Activated naive CD4-positive, alpha-beta T cell treated with anti-CD3 and anti-CD28 coated beads, Interleukin-2, amount 10 ng/mL, durations not matched to agents 7 days and 5 days (primary cell): Measurements from ENCODE around the gene SERPINA4.
"Not testable (repeated sequence)": the region's sequence is repeated elsewhere in the genome, so short reads cannot be mapped to it uniquely, and the experiment has no call there.

Experiments
- CTCF ChIA-PET: fragments of 350-600 bp; sonication (Branson Sonifier 250); formaldehyde crosslinking; loops from one replicate; lab custom pipeline; 2021; ENCODE audit warnings: antibody characterized with exemption; lab: Charles Lee
- DNase-seq: peaks from one replicate; pipeline ENCODE4 v3.0.0-alpha.2; 2020
- H3K27ac Mint-ChIP-seq: one replicate; pipeline ENCODE4 v1.8.0; 2021; ENCODE audit warnings: mild to moderate bottlenecking, moderate library complexity, mixed read lengths
- H3K27me3 Mint-ChIP-seq: one replicate; pipeline ENCODE4 v1.8.0; 2021; ENCODE audit warnings: mild to moderate bottlenecking, mixed read lengths
- H3K36me3 Mint-ChIP-seq: one replicate; pipeline ENCODE4 v1.8.0; 2021; ENCODE audit warnings: mixed read lengths
- H3K4me1 Mint-ChIP-seq: one replicate; pipeline ENCODE4 v1.8.0; 2021; ENCODE audit warnings: mixed read lengths
- H3K4me3 Mint-ChIP-seq: one replicate; pipeline ENCODE4 v1.8.0; 2021; ENCODE audit warnings: mild to moderate bottlenecking, moderate library complexity, mixed read lengths
- H3K9me3 Mint-ChIP-seq: one replicate; pipeline ENCODE4 v1.8.0; 2021; ENCODE audit warnings: mixed read lengths

Gene SERPINA4

GRCh38 chr14:94569381-94570001 is 8.2 kb downstream of the SERPINA4 start:
- CTCF ChIA-PET, result no interaction called here
- H3K4me1 Mint-ChIP-seq, result no peaks in the 10 kb centered on the region
- DNase-seq, result no peak
- H3K27me3 Mint-ChIP-seq, result peaks cover 3% of the 10 kb centered on the region
- H3K27ac Mint-ChIP-seq, result no peak overlapping the region
- H3K4me3 Mint-ChIP-seq, result no peak overlapping the region
- no peaks in the 10 kb centered on the region for H3K36me3 Mint-ChIP-seq
- no peaks in the 10 kb centered on the region for H3K9me3 Mint-ChIP-seq

DNA sequence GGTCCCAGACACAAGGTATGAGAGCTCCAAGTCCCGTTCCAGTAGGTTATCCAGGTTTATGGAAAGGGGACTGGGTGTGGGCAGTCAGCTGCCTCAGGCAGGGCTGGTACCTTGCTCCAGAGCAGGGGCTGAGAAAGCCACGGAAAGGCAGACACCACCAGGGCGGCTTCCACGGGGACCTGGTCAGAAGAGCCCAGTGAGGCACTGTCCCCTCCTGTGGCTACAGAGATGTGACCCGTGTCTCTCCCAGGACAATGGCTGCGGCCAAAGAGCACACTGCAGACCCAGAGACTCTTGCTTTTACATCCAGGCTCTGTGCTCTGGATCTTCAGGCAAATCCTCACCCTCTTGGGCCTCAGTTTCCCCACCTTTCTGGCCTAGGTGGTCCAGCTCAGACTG is 8.8 kb downstream of the SERPINA4 start:
- Mint-ChIP-seq H3K36me3 (no peaks in the 10 kb centered on the region), H3K27me3 (peaks cover 3% of the 10 kb centered on the region), H3K4me3 (no peak overlapping the region), H3K4me1 (no peaks in the 10 kb centered on the region), H3K27ac (no peak overlapping the region), H3K9me3 (no peaks in the 10 kb centered on the region)
- CTCF ChIA-PET, result no interaction called here
- no peak for DNase-seq

DNA sequence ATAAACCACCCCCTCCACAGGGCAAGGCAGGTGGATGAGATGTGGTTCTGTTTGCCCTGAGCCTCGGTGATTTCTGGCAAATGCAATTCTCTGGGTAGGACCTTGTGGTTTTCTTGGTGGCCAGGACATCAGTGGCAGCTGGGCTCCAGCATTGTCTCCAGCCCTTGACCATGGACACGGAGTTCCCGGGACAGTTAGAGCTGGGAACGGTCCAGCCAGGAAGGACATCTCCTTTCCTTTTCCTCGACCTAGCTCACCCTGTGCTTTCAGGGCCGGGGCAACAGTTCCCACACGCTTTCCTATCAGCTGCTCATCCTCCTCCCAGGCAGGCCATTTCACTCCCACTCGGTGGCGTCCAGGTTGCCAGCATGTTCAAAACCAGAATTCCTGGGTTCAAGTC is 9.2 kb downstream of the SERPINA4 start:
- Mint-ChIP-seq H3K4me1 (no peaks in the 10 kb centered on the region), H3K27me3 (peaks cover 3% of the 10 kb centered on the region), H3K36me3 (no peaks in the 10 kb centered on the region), H3K27ac (no peak overlapping the region), H3K4me3 (no peak overlapping the region), H3K9me3 (no peaks in the 10 kb centered on the region)
- CTCF ChIA-PET, result no interaction called here
- DNase-seq, result no peak

DNA sequence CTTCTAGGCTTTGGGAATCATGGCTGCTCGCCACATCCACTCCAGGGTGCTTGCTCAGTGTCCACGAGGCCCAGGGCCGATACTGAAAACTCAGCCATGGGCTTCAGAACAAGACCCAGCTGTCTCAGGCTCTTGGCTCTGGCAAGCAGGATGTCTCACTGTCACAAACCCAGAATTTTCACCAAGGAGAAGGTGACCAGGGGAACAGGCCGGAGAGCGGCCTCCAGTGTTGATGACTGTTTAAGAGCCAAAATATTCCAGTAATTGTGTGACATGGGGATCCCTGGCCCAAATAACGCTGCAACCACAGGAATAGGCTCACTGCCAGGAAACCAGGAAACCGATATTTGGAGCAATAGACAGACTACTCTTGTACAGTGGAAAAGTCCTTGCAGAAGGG is 10.2 kb downstream of the SERPINA4 start:
- Mint-ChIP-seq H3K4me3 (no peak overlapping the region), H3K4me1 (no peaks in the 10 kb centered on the region), H3K36me3 (no peaks in the 10 kb centered on the region), H3K27me3 (peaks cover 3% of the 10 kb centered on the region), H3K9me3 (no peaks in the 10 kb centered on the region), H3K27ac (no peak overlapping the region)
- CTCF ChIA-PET, result no interaction called here
- DNase-seq, result no peak

GRCh38 chr14:94571950-94572349 is 10.7 kb downstream of the SERPINA4 start:
- Mint-ChIP-seq H3K36me3 (no peaks in the 10 kb centered on the region), H3K4me3 (no peak overlapping the region), H3K9me3 (no peaks in the 10 kb centered on the region), H3K4me1 (no peaks in the 10 kb centered on the region), H3K27me3 (peaks cover 3% of the 10 kb centered on the region), H3K27ac (no peak overlapping the region)
- no peak for DNase-seq
- CTCF ChIA-PET, result no interaction called here

DNA sequence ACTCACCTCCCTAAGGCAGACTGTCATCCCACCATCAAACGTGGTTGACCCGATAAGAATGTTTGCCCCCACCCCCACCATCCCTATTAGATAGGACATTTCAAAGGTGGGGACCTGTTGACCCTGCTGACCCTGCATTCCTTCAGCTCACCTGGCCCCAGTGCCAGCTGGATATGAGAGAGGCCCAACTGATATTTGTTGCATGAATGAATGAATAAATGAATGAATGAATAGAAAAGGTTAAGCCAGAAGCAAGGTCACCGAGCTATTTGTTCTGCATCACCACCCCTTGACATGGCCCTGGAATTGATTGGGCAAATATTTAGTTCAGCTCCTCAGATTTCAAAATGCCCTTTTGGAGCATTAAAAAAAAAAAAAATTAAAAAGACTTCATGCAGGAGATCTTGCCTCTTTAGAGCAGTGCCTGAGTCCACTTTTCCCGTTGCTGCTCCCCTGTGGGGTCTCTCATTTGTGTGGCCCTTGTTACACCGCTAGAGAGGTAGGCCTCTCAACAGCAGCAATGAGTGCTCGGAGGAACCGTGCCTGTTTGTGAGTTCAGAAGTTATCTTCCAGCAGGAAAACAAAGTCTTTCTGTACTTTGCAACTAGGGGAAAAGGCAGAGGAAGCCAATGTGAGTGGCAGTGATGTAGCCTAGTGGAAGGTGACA is 11.5 kb downstream of the SERPINA4 start:
- Mint-ChIP-seq H3K4me1 (no peaks in the 10 kb centered on the region), H3K36me3 (no peaks in the 10 kb centered on the region), H3K4me3 (no peak overlapping the region), H3K27me3 (peaks cover 3% of the 10 kb centered on the region), H3K9me3 (no peaks in the 10 kb centered on the region), H3K27ac (no peak overlapping the region)
- DNase-seq, result no peak
- CTCF ChIA-PET, result no interaction called here

GRCh38 chr14:94573475-94574277 is 12.4 kb downstream of the SERPINA4 start:
- Mint-ChIP-seq H3K27ac (no peak overlapping the region), H3K4me3 (no peak overlapping the region)
- CTCF ChIA-PET, result no interaction called here

GRCh38 chr14:94574336-94574735 is 13.1 kb downstream of the SERPINA4 start:
- H3K9me3 Mint-ChIP-seq, result no peaks in the 10 kb centered on the region
- CTCF ChIA-PET, result no interaction called here
- no peaks in the 10 kb centered on the region for H3K36me3 Mint-ChIP-seq
- no peak for DNase-seq
- peaks cover 3% of the 10 kb centered on the region for H3K27me3 Mint-ChIP-seq
- no peak overlapping the region for H3K27ac Mint-ChIP-seq
- no peaks in the 10 kb centered on the region for H3K4me1 Mint-ChIP-seq
- H3K4me3 Mint-ChIP-seq, result no peak overlapping the region

More at GRCh38 chr14:94573475-94574277, 12.4 kb downstream of the SERPINA4 start:
- Mint-ChIP-seq H3K4me1 (no peaks in the 10 kb centered on the region), H3K27me3 (peaks cover 3% of the 10 kb centered on the region), H3K9me3 (no peaks in the 10 kb centered on the region), H3K36me3 (no peaks in the 10 kb centered on the region)
- DNase-seq, result no peak

DNA sequence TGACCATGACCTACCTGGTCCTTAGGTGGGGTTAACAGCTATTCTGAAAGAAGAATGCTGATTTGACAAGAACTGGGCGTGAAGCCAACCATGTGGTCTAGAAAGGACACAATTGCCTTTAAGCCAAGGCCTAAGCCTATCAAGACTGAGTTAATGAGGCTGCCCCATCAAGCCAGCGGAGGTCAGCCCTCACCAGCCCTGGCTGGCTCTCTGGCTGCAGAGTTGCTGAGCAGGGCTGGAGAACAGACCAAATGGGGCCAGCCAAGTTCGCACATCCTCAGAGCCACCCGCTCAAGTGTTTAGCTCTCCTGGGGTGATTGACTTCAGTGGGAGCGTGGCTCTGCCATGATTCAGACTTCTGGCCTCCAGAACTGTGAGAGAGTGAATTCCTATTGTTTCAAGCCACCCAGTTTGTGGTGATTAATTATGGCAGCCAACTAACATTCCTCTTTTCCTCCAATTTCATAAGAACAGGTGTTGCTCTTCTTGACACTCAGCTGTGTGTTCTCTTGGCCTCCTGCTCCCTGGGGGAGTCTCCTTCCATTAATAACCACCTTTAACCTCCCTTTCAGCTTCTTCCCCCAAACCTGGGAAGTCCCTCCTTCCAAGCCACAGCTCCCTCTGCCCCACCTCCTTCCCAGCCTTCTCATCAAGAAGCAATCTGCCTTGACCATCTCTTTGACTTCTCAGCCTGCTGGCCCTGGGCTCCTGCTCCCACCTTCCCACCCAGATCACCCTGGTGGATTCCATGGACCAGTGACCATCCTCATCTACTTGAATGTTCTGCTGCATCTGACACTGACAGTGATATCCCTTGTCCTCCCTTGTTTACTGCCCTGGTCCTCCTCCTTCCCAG is 14.7 kb downstream of the SERPINA4 start:
- CTCF ChIA-PET, result no interaction called here
- H3K9me3 Mint-ChIP-seq, result no peaks in the 10 kb centered on the region
- H3K4me3 Mint-ChIP-seq, result no peak overlapping the region
- no peak overlapping the region for H3K27ac Mint-ChIP-seq
- no peaks in the 10 kb centered on the region for H3K4me1 Mint-ChIP-seq
- no peaks in the 10 kb centered on the region for H3K36me3 Mint-ChIP-seq
- H3K27me3 Mint-ChIP-seq, result no peaks in the 10 kb centered on the region
- no peak for DNase-seq

DNA sequence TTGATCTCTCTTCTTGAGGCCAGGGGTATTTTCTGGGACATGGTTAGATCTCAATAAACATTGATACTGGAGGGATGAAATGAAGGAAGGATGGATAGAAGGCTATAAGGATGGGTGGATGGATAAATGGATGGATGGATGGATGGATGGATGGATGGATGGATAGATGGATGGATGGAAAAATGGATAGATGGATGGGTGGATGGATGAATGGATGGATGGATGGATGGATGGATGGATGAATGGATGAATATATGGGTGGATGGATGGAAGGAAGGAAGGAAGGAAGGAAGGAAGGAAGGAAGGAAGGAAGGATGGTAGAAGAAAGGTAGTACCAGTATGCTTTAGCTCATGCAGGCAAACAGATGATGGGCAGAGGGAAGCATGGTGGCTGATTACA is 16.2 kb downstream of the SERPINA4 start:
- not testable (repeated sequence) for H3K9me3 Mint-ChIP-seq

DNA sequence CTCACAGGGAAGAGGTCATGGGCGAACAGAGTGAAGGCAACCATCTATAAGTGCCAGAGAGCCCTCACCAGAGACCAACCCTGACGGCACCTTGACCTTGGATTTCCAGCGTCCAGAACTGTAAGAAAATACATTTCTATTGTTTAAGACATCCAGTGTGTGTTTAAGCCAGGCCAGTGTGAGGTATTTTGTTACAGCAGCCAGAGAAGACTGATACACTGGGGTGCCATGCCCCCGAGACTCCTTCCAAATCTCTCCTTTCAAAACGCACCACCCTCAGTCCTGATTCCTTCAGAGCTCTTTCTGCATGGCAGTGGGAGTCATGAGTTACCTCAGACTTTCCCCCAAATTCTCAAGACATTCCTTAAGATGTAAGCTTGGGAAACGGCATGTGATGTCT is 17.5 kb downstream of the SERPINA4 start:
- Mint-ChIP-seq H3K9me3 (no peaks in the 10 kb centered on the region), H3K4me1 (no peaks in the 10 kb centered on the region), H3K36me3 (no peaks in the 10 kb centered on the region), H3K4me3 (no peak overlapping the region), H3K27ac (no peak overlapping the region), H3K27me3 (no peaks in the 10 kb centered on the region)
- DNase-seq, result no peak
- CTCF ChIA-PET, result no interaction called here

More for the DNA sequence above, 16.2 kb downstream of the SERPINA4 start:
- H3K4me3 Mint-ChIP-seq, H3K27me3 Mint-ChIP-seq, H3K27ac Mint-ChIP-seq, H3K4me1 Mint-ChIP-seq, CTCF ChIA-PET, DNase-seq, H3K36me3 Mint-ChIP-seq: not testable (repeated sequence)

GRCh38 chr14:94581127-94581999 is 20.1 kb downstream of the SERPINA4 start, which contains the start of gene SERPINA5:
Gene SERPINA5 (plus strand): TSS chr14:94581426. CDS start chr14:94587363, 5,937 bp downstream.
- CTCF ChIA-PET, result no interaction called here

DNA sequence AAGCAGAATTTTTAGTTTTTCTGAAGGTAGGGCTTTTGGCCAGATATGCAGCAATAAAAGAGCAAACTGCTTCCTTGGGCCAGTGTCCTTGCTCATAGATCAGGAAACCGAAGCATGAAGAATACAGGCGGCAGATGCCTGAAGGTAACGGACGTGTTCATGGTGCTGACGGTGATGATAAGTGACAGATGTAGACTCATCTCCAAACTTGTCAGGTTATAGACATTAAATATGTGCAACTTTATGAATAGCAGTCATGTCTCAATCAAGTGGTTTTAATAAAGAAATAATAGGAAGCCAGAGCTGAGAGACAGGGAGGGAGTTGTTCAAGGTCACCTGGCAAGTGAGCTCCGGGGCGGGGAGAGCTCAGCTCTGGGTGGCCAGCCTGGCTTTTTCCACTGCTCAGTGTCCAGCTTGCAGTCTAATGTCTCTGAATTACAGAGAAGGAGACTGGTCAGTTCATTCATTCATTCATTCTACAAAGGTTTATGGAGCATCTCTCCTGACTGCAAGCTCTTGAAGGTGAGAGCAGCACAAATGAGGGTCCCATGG is 21.0 kb downstream of the SERPINA4 start:
- no peaks in the 10 kb centered on the region for H3K4me1 Mint-ChIP-seq
- no peaks in the 10 kb centered on the region for H3K9me3 Mint-ChIP-seq
- no peak for DNase-seq
- H3K27me3 Mint-ChIP-seq, result no peaks in the 10 kb centered on the region
- H3K4me3 Mint-ChIP-seq, result no peak overlapping the region
- no peaks in the 10 kb centered on the region for H3K36me3 Mint-ChIP-seq
- CTCF ChIA-PET, result no interaction called here
- H3K27ac Mint-ChIP-seq, result no peak overlapping the region

More at GRCh38 chr14:94581127-94581999, 20.1 kb downstream of the SERPINA4 start, which contains the start of gene SERPINA5:
- no peak for DNase-seq
- Mint-ChIP-seq H3K27ac (no peak within 1 kb of the TSS), H3K4me1 (no peaks in the 10 kb centered on the region), H3K9me3 (no peaks in the 10 kb centered on the region), H3K27me3 (no peaks in the 10 kb centered on the region), H3K4me3 (no peak within 1 kb of the TSS), H3K36me3 (no peaks in the 10 kb centered on the region)
